GM12865 (cell line): ENCODE results near the gene KPNA4.
"Not testable (repeated sequence)": the region's sequence is repeated elsewhere in the genome, so short reads cannot be mapped to it uniquely, and the experiment has no call there.

ENCODE experiments used
- DNase-seq: peaks from one replicate; pipeline ENCODE4 v3.0.0; 2010; ENCODE audit warnings: low read depth
- H3K4me3 ChIP-seq: 2 replicates; pipeline ENCODE4 v1.5.1; 2011; ENCODE audit warnings: mild to moderate bottlenecking, low read depth, low read length, control low read depth
- CTCF ChIP-seq: IDR thresholded peaks from 2 replicates; pipeline ENCODE4 v1.5.1; 2011; ENCODE audit warnings: low read length, control low read depth, low read depth, inconsistent platforms; ENCODE audit not compliant: insufficient read depth; ENCODE audit errors: missing control alignments

KPNA4 gene

GRCh38 chr3:160583451-160583850 lies 18.1 kb upstream of the KPNA4 start:
- TF ChIP-seq CTCF = no peak
- DNase-seq = no peak
- H3K4me3 ChIP-seq = no peak overlapping the region

GRCh38 chr3:160580938-160581337 lies 15.6 kb upstream of the KPNA4 start:
- no peak for DNase-seq

GRCh38 chr3:160577556-160578195 lies 12.3 kb upstream of the KPNA4 start:
- DNase-seq = no peak
- H3K4me3 ChIP-seq = no peak overlapping the region
- TF ChIP-seq CTCF = no peak

More at GRCh38 chr3:160580938-160581337, 15.6 kb upstream of the KPNA4 start:
- TF ChIP-seq CTCF = no peak
- H3K4me3 ChIP-seq = no peak overlapping the region

DNA sequence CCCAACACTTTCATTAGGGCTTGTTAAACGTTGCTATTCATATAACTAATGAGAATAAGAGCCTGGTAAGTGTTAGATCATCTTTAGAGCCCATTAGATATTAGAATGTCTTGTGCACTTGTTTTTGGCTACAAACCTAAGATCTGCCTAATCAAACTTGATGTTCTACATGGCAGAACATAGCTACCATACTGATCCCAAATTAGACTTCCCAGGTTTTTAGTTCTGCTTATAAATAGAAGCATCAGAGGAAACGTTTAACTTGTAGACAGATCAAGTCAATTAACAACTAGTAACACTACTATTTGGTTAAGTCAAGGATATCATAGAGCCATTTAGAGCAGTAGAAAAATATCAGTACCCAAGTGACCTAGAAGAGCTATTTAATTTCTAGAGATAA lies 11.7 kb upstream of the KPNA4 start:
- no peak for DNase-seq
- no peak overlapping the region for H3K4me3 ChIP-seq
- no peak for TF ChIP-seq CTCF

DNA sequence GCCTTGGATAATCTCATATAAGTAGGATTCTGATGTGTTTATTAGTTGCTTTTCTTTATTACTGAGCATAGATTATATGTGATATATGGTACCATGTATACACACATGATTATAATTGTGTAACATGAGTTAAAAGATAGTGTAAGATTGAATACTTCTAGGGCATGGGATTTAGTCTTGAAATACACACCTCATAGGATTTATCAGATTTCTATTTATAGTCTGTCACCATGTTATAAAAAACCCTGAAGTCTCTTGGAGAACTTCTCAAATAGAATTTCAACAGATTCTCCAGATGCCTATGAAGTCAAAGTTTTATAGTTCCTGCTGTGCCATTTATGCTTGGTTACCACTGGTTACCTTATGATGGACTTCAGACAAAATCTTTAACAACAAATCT lies 11.2 kb upstream of the KPNA4 start:
- no peak overlapping the region for H3K4me3 ChIP-seq
- DNase-seq = no peak
- TF ChIP-seq CTCF = no peak

DNA sequence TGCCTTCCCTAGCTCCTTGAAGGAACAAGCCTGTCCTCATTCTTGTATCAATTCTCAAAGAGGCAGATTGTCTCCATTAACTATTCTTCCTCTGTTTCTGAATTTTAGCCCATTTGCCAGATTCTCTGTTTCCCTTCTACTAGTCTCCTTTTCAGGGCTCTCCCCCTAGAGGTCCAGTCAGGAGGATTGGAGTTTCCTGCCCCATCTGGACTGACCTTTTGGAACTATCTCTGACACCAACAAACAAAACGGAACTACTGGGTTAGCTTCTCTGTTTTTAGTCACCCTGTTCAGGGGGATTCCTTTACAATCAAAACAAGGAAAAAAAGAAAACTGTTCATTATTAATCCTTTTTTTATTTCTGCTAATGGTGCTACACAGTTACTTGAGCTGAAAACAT lies 10.2 kb upstream of the KPNA4 start:
- DNase-seq = no peak
- TF ChIP-seq CTCF = no peak
- H3K4me3 ChIP-seq = no peak overlapping the region

DNA sequence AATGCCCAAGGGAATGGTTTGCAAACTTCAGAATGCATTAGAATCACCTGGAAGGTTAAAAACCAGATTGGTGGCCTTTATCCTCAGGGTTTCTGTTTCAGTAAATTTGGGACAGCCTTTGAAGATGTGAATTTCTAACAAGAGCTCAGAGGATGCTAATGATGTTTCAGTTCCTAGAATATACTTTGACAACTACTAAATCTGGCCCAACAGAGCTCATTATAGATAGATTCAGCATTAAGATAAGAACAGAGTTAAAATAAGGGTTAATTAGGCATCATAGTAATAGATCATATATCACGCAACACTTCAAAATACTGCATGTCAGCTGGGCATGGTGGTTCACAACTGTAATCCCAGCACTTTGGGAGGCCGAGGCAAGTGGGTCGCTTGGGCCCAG lies 9.3 kb upstream of the KPNA4 start:
- no peak overlapping the region for H3K4me3 ChIP-seq
- DNase-seq = no peak
- TF ChIP-seq CTCF = no peak

DNA sequence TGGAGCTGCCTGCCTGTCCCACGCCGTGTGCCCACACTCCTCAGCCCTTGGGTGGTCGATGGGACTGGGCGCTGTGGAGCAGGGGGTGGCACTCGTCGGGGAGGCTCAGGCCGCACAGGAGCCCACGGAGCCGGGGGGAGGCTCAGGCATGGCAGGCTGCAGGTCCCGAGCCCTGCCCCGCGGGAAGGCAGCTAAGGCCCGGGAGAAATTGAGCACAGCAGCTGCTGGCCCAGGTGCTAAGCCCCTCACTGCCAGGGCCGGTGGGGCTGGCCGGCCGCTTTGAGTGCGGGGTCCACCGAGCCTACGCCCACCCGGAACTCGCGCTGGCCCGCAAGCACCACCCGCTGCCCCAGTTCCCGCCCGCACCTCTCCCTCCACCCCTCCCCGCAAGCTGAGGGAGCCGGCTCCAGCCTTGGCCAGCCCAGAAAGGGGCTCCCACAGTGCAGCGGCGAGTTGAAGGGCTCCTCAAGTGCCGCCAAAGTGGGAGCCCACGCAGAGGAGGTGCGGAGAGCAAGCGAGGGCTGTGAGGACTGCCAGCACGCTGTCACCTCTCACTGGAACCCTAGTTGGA lies 8.7 kb upstream of the KPNA4 start:
- not testable (repeated sequence) for DNase-seq, H3K4me3 ChIP-seq
